Loucy (cell line): ENCODE measurements around the gene BLOC1S3.

ENCODE experiments used
- H2AFZ ChIP-seq: fragments of 200-600 bp; sonication (generic); 2 replicates; pipeline ENCODE4 v1.6.0; 2016; ENCODE audit warnings: antibody characterized with exemption, mild to moderate bottlenecking, low read length, moderate library complexity
- H3F3A ChIP-seq: fragments of 200-600 bp; 2 replicates; pipeline ENCODE4 v1.6.0; 2016; ENCODE audit warnings: antibody characterized with exemption, low read depth, mild to moderate bottlenecking
- H3K27me3 ChIP-seq: fragments of 200-600 bp; sonication (generic); 2 replicates; pipeline ENCODE4 v1.6.1; 2014; ENCODE audit warnings: low read length, mild to moderate bottlenecking; ENCODE audit not compliant: insufficient read depth, poor library complexity, severe bottlenecking
- H3K36me3 ChIP-seq: fragments of 200-600 bp; sonication (generic); 2 replicates; pipeline ENCODE4 v1.6.1; 2016; ENCODE audit warnings: low read length; ENCODE audit not compliant: insufficient read depth
- H3K4me1 ChIP-seq: fragments of 200-600 bp; sonication (generic); 2 replicates; pipeline ENCODE4 v1.5.1; 2014; ENCODE audit warnings: low read length, mild to moderate bottlenecking; ENCODE audit not compliant: insufficient read depth, poor library complexity, severe bottlenecking
- H3K4me2 ChIP-seq: fragments of 200-600 bp; sonication (generic); 2 replicates; pipeline ENCODE4 v1.6.0; 2014; ENCODE audit warnings: antibody characterized with exemption, low read length, low read depth, mild to moderate bottlenecking; ENCODE audit not compliant: poor library complexity, severe bottlenecking
- H3K4me3 ChIP-seq: fragments of 200-600 bp; sonication (generic); 2 replicates; pipeline ENCODE4 v1.5.1; 2014; ENCODE audit warnings: low read length, mild to moderate bottlenecking, mixed read lengths; ENCODE audit not compliant: poor library complexity, severe bottlenecking
- H3K79me2 ChIP-seq: fragments of 200-600 bp; sonication (generic); 2 replicates; pipeline ENCODE4 v1.6.1; 2014; ENCODE audit warnings: low read length; ENCODE audit not compliant: insufficient read depth
- H3K9ac ChIP-seq: fragments of 200-600 bp; sonication (generic); 2 replicates; pipeline ENCODE4 v1.6.0; 2014; ENCODE audit warnings: mild to moderate bottlenecking, low read depth, low read length, moderate library complexity; ENCODE audit not compliant: poor library complexity, severe bottlenecking
- H3K9me2 ChIP-seq: fragments of 200-600 bp; sonication (generic); replicated peaks from 2 replicates; pipeline ENCODE4 v1.6.1; 2016; ENCODE audit warnings: low read depth, low read length, mixed read lengths
- H3K9me3 ChIP-seq: fragments of 200-600 bp; sonication (generic); 2 replicates; pipeline ENCODE4 v1.6.1; 2014; ENCODE audit warnings: mild to moderate bottlenecking, antibody characterized with exemption, low read length, low read depth; ENCODE audit not compliant: insufficient read depth
- H4K20me1 ChIP-seq: fragments of 200-600 bp; sonication (generic); 2 replicates; pipeline ENCODE4 v1.6.0; 2014; ENCODE audit warnings: antibody characterized with exemption, low read length, mild to moderate bottlenecking; ENCODE audit not compliant: insufficient read depth, poor library complexity, severe bottlenecking
- CTCF ChIP-seq: fragments of 200-600 bp; sonication (generic); conservative IDR thresholded peaks from 2 replicates; pipeline ENCODE4 v1.5.1; 2014; ENCODE audit warnings: mild to moderate bottlenecking, antibody characterized with exemption, low read length
- EZH2phosphoT487 ChIP-seq: fragments of 200-600 bp; IDR thresholded peaks from 2 replicates; pipeline ENCODE4 v1.6.1; 2018; ENCODE audit warnings: antibody characterized with exemption, mild to moderate bottlenecking, moderate library complexity, borderline replicate concordance

BLOC1S3 gene

GRCh38 chr19:45166723-45167252 lies 11.8 kb upstream of the BLOC1S3 start:
- Histone ChIP-seq H3K4me3 (no peak overlapping the region), H2AFZ (no peak overlapping the region), H3K4me2 (no peak overlapping the region), H3K27me3 (no peaks in the 10 kb centered on the region), H3K36me3 (no peaks in the 10 kb centered on the region), H3K9me3 (no peaks in the 10 kb centered on the region), H3K79me2 (no peaks in the 10 kb centered on the region), H4K20me1 (no peaks in the 10 kb centered on the region), H3K9ac (no peak overlapping the region), H3F3A (no peaks in the 10 kb centered on the region), H3K9me2 (no peaks in the 10 kb centered on the region), H3K4me1 (peaks cover 7% of the 10 kb centered on the region)
- TF ChIP-seq EZH2phosphoT487, result no peak
- no peak for TF ChIP-seq CTCF

- TF ChIP-seq EZH2phosphoT487 (no peak), CTCF (no peak)
- Histone ChIP-seq H3K36me3 (no peaks in the 10 kb centered on the region), H3K4me2 (no peak overlapping the region), H3K9ac (no peak overlapping the region), H3K27me3 (no peaks in the 10 kb centered on the region), H3F3A (no peaks in the 10 kb centered on the region), H3K9me2 (no peaks in the 10 kb centered on the region), H3K4me3 (no peak overlapping the region), H2AFZ (no peak overlapping the region), H3K4me1 (peaks cover 22% of the 10 kb centered on the region), H3K9me3 (no peaks in the 10 kb centered on the region), H4K20me1 (no peaks in the 10 kb centered on the region), H3K79me2 (no peaks in the 10 kb centered on the region)
These were observed 9.7 kb upstream of the BLOC1S3 start for GRCh38 chr19:45168767-45169351.

DNA sequence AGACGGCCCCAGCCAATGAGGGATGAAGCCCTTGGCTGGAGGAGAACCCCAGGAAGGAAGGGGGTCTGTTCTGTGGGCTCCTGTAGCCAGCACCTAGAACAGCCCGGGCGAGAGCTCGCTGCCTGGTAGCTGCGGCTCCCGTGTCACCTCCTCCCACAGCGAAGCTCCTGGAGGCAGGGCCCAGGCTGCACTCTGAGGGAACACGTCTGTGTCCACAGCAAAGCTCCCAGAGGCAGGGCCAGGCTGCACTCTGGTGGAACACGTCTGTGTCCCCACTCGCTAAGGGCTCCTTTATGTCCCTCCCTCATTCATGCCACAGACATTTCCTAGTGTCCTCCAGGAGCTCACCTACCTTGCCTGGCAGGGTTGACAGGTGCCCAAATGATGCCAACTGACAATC lies 9.0 kb upstream of the BLOC1S3 start:
- H2AFZ ChIP-seq, result no peak overlapping the region
- no peaks in the 10 kb centered on the region for H3K9me3 ChIP-seq
- H3K36me3 ChIP-seq, result no peaks in the 10 kb centered on the region
- no peak overlapping the region for H3K4me2 ChIP-seq
- H3K4me1 ChIP-seq, result peaks cover 22% of the 10 kb centered on the region
- no peaks in the 10 kb centered on the region for H3K79me2 ChIP-seq
- no peaks in the 10 kb centered on the region for H4K20me1 ChIP-seq
- H3K27me3 ChIP-seq, result no peaks in the 10 kb centered on the region
- no peak overlapping the region for H3K9ac ChIP-seq
- no peaks in the 10 kb centered on the region for H3K9me2 ChIP-seq
- no peak for TF ChIP-seq EZH2phosphoT487
- TF ChIP-seq CTCF, result no peak
- H3F3A ChIP-seq, result no peaks in the 10 kb centered on the region
- no peak overlapping the region for H3K4me3 ChIP-seq
